Common myeloid progenitor, CD34-positive (primary cell): ENCODE measurements around the gene MANF.

Experiments
- CTCF ChIA-PET: fragments of 350-600 bp; sonication (Branson Sonifier 250); formaldehyde crosslinking; loops from one replicate; lab custom pipeline; 2021; ENCODE audit warnings: antibody characterized with exemption; lab: Charles Lee
- POLR2A ChIA-PET: fragments of 350-600 bp; sonication (Branson Sonifier 250); formaldehyde crosslinking; loops from one replicate; lab custom pipeline; 2021; ENCODE audit warnings: antibody characterized with exemption; lab: Charles Lee
- DNase-seq, 3 donors: peaks; one replicate each; pipeline versions ENCODE4 v3.0.0 to v3.0.0-alpha.2; 2013
- H3K27ac ChIP-seq, 2 experiments: 1 replicate in 1 of 2; 2 replicates in 1 of 2; pipeline ENCODE4 v1.7.0; 2013; ENCODE audit warnings: inconsistent platforms in 2 of 2, low read length in 2 of 2, mild to moderate bottlenecking in 2 of 2, low read depth in 1 of 2, moderate library complexity in 1 of 2; ENCODE audit not compliant: severe bottlenecking in 2 of 2, insufficient read depth in 1 of 2, poor library complexity in 1 of 2
- H3K27me3 ChIP-seq, 5 experiments: replicated peaks in 2 of 5; 1 replicate in 3 of 5; 2 replicates in 2 of 5; pipeline versions ENCODE4 v1.6.1 to v1.7.0; 2013; ENCODE audit warnings: low read length in 4 of 5, mild to moderate bottlenecking in 2 of 5, moderate library complexity in 2 of 5, inconsistent platforms in 1 of 5; ENCODE audit not compliant: insufficient read depth in 5 of 5, control insufficient read depth in 4 of 5
- H3K36me3 ChIP-seq, 4 experiments: 1 replicate in 2 of 4; 2 replicates in 2 of 4; pipeline versions ENCODE4 v1.6.1 to v1.7.0; 2013; ENCODE audit warnings: low read length in 3 of 4, control low read depth in 1 of 4, mild to moderate bottlenecking in 1 of 4; ENCODE audit not compliant: control insufficient read depth in 4 of 4, insufficient read depth in 4 of 4
- H3K4me1 ChIP-seq, 4 experiments: 1 replicate in 3 of 4; 2 replicates in 1 of 4; pipeline versions ENCODE4 v1.6.1 to v1.7.1; 2013; ENCODE audit warnings: low read length in 3 of 4, mild to moderate bottlenecking in 3 of 4, control low read depth in 1 of 4, inconsistent platforms in 1 of 4, moderate library complexity in 1 of 4; ENCODE audit not compliant: control insufficient read depth in 4 of 4, insufficient read depth in 4 of 4; ENCODE audit errors: control extremely low read depth in 1 of 4
- H3K4me3 ChIP-seq, 7 experiments: 1 replicate in 4 of 7; 2 replicates in 3 of 7; pipeline versions ENCODE4 v1.5.1 to v1.7.0; 2013; ENCODE audit warnings: mild to moderate bottlenecking in 7 of 7, low read length in 6 of 7, moderate library complexity in 6 of 7, inconsistent platforms in 2 of 7, low read depth in 2 of 7, control low read depth in 1 of 7; ENCODE audit not compliant: insufficient read depth in 4 of 7, control insufficient read depth in 1 of 7; ENCODE audit errors: extremely low read depth in 1 of 7
- H3K9me3 ChIP-seq, 5 experiments: 1 replicate in 4 of 5; 2 replicates in 1 of 5; pipeline versions ENCODE4 v1.6.1 to v1.7.1; 2013; ENCODE audit warnings: low read length in 4 of 5, mild to moderate bottlenecking in 2 of 5, inconsistent platforms in 1 of 5, low read depth in 1 of 5, moderate library complexity in 1 of 5; ENCODE audit not compliant: control insufficient read depth in 4 of 5, insufficient read depth in 2 of 5; ENCODE audit errors: control extremely low read depth in 1 of 5
- WGBS: methylation state at CpG from one replicate; pipeline ENCODE4 v1.1.5; 2013; ENCODE audit not compliant: insufficient coverage; 5-methylcytosine and 5-hydroxymethylcytosine counted together

Gene MANF

DNA sequence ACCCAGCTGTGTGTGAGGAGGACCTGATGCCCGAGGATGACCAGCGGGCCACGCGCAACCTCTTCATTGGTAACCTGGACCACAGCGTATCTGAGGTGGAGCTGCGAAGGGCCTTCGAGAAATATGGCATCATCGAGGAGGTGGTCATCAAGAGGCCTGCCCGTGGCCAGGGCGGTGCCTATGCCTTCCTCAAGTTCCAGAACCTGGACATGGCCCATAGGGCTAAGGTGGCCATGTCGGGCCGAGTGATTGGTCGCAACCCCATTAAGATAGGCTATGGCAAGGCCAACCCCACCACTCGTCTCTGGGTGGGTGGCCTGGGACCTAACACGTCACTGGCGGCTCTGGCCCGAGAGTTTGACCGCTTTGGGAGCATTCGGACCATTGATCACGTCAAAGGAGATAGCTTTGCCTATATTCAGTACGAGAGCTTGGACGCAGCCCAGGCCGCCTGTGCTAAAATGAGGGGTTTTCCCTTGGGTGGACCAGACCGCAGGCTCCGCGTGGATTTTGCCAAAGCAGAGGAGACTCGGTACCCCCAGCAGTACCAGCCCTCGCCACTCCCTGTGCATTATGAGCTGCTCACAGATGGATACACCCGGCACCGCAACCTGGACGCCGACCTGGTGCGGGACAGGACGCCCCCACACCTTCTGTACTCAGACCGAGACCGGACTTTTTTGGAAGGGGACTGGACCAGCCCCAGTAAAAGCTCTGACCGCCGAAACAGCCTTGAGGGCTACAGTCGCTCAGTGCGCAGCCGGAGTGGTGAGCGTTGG lies 7.5 kb downstream of the MANF start:
- no peak for DNase-seq
- Histone ChIP-seq H3K9me3 (no peaks in the 10 kb centered on the region), H3K4me1 (peaks cover 6 to 69% (median 57%) of the 10 kb centered on the region in 4 experiments), H3K27ac (peak overlapping the region in 1 of 2 experiments; percentile 78), H3K36me3 (peaks cover 19 to 81% (median 59%) of the 10 kb centered on the region in 4 experiments), H3K27me3 (no peaks in the 10 kb centered on the region), H3K4me3 (peak overlapping the region in 6 of 7 experiments; percentile 19 to 82 (median 76))
- CTCF ChIA-PET = interaction anchor here (0.8 to 3.0 kb wide), 3 partner anchors 9 to 14 kb away, joined by 3 to 10 read pairs (median 6); no protein-coding TSS in a partner anchor
- WGBS = 98% methylated on average over 42 of the region's 42 CpGs
- POLR2A ChIA-PET = interaction anchor here (0.5 to 0.6 kb wide), 2 partner anchors 111 to 429 kb away, joined by 3 read pairs; no protein-coding TSS in a partner anchor

DNA sequence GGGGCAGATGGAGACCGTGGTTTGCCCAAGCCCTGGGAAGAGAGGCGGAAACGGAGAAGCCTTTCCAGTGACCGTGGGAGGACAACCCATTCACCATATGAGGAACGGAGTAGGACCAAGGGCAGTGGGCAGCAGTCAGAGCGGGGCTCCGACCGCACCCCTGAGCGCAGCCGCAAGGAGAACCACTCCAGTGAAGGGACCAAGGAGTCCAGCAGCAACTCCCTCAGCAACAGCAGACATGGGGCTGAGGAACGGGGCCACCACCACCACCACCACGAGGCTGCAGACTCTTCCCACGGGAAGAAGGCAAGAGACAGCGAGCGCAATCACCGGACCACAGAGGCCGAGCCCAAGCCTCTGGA lies 8.0 kb downstream of the MANF start:
- Histone ChIP-seq H3K27me3 (no peaks in the 10 kb centered on the region), H3K4me1 (peaks cover 6 to 63% (median 54%) of the 10 kb centered on the region in 4 experiments), H3K27ac (no peak overlapping the region), H3K4me3 (no peak overlapping the region), H3K9me3 (no peaks in the 10 kb centered on the region), H3K36me3 (peaks cover 17 to 77% (median 57%) of the 10 kb centered on the region in 4 experiments)
- no peak for DNase-seq
- WGBS = 98% methylated on average over 17 of the region's 17 CpGs
- ChIA-PET CTCF (interaction anchor here (2.0 to 3.0 kb wide), 2 partner anchors 12 to 14 kb away, joined by 6 to 10 read pairs; no protein-coding TSS in a partner anchor), POLR2A (interaction anchor here (0.5 to 0.7 kb wide), 3 partner anchors 111 to 1462 kb away, joined by 3 read pairs; no protein-coding TSS in a partner anchor)

DNA sequence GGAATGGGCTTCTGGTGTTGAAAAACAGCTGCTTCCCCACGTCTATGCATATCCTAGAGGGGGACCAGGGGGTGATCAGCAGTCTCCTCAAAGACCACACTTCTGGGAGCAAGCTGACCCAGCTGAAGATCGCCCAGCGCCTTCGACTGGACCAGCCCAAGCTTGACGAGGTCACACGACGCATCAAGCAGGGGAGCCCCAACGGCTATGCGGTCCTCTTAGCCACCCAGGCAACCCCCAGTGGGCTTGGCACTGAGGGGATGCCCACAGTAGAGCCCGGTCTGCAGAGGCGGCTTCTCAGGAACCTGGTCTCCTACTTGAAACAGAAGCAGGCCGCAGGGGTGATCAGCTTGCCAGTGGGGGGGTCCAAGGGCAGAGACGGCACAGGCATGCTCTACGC lies 8.5 kb downstream of the MANF start:
- CTCF ChIA-PET = interaction anchor here (1.0 to 3.0 kb wide), 3 partner anchors 11 to 777 kb away, joined by 3 to 10 read pairs (median 6); partner anchors contain the start of gene MAPKAPK3
- H3K27ac ChIP-seq = no peak overlapping the region
- peaks cover 15 to 76% (median 56%) of the 10 kb centered on the region in 4 experiments for H3K36me3 ChIP-seq
- 90% methylated on average over 12 of the region's 14 CpGs for WGBS
- no peaks in the 10 kb centered on the region for H3K27me3 ChIP-seq
- H3K4me3 ChIP-seq = no peak overlapping the region
- DNase-seq = no peak
- no peaks in the 10 kb centered on the region for H3K9me3 ChIP-seq
- POLR2A ChIA-PET = interaction anchor here (0.5 to 0.7 kb wide), 2 partner anchors 110 to 1462 kb away, joined by 3 read pairs; no protein-coding TSS in a partner anchor
- peaks cover 6 to 59% (median 52%) of the 10 kb centered on the region in 4 experiments for H3K4me1 ChIP-seq

GRCh38 chr3:51394541-51394940 lies 9.4 kb downstream of the MANF start:
- H3K9me3 ChIP-seq = no peaks in the 10 kb centered on the region
- POLR2A ChIA-PET = no interaction called here
- peaks cover 6 to 53% (median 47%) of the 10 kb centered on the region in 4 experiments for H3K4me1 ChIP-seq
- no peak overlapping the region for H3K4me3 ChIP-seq
- H3K27ac ChIP-seq = no peak overlapping the region
- DNase-seq = no peak
- CTCF ChIA-PET = interaction anchor here (0.8 to 3.0 kb wide), 3 partner anchors 12 to 778 kb away, joined by 3 to 10 read pairs (median 3); partner anchors contain the start of gene MAPKAPK3
- peaks cover 14 to 80% (median 57%) of the 10 kb centered on the region in 4 experiments for H3K36me3 ChIP-seq
- no peaks in the 10 kb centered on the region for H3K27me3 ChIP-seq
- WGBS = 96% methylated on average over 5 of the region's 5 CpGs

DNA sequence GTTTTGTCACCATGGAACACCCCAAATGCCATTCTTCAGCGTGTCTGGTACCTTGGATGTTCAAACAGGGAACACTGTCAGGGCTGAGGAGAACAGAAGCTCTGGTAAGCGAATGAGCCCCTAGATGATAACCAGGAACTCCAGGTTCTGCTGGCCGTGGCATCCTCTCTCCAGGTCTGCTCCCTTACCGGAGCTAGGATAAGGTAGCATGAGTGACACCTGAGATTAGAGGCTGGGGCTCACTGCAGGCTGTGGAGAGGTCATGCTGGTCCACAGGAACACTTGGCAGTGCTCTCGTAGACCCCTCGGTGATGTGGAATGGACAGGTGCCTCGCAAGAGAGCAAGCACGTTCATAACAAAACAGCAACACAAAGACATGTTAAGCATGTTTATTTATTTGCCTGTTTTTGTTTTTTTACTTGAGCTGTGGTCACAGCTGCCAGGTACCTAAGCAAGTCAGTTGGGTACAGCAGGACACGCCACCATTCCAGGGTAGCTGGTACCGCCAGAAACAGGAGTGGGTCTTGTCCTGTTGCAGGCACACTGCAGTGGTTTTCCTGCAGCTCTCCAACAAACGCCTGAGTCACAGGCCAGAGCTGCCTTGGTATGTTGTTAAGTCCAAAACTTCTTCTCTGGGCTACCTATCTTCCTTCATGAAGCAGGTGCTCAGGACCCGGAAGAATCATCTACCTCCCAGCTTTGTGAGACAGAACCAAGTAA lies 10.6 kb downstream of the MANF start:
- WGBS = 65% methylated on average over 5 of the region's 12 CpGs
- CTCF ChIA-PET = interaction anchor here (0.7 to 0.8 kb wide), 3 partner anchors 17 to 287 kb away, joined by 3 read pairs; no protein-coding TSS in a partner anchor
- H3K9me3 ChIP-seq = no peaks in the 10 kb centered on the region

DNA sequence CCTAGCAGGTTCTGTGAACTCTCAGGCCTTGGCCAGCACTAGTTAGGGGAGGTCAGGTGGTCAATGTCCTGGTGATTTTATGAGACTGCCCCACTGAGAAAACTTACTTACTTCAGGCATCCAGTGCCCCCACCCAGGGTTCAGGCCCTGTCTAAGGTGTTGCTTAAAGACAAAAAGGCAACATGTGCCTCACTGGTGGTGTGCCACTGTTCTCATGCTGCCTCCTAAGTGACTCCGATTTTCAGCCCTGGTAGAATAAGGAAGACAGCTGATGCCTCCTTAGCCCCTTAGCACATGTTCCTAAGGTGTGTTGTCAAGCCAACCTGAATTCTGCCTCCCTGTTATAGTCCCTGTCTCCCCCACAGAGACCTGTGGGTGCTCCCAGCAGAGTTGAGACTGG lies 11.3 kb downstream of the MANF start:
- Histone ChIP-seq H3K36me3 (peaks cover 14 to 86% (median 67%) of the 10 kb centered on the region in 4 experiments), H3K27me3 (no peaks in the 10 kb centered on the region), H3K9me3 (no peaks in the 10 kb centered on the region), H3K27ac (peak overlapping the region; percentile 13 to 62), H3K4me3 (no peak overlapping the region), H3K4me1 (peaks cover 0 to 48% (median 35%) of the 10 kb centered on the region in 4 experiments)
- CTCF ChIA-PET = interaction anchor here (1.4 kb wide), 1 partner anchor 32 kb away, joined by 3 read pairs; no protein-coding TSS in a partner anchor
- no peak for DNase-seq
- POLR2A ChIA-PET = no interaction called here
- no CpG with 5 or more reads among the region's 1 CpG for WGBS

More for the DNA sequence above, 10.6 kb downstream of the MANF start:
- H3K4me3 ChIP-seq = no peak overlapping the region
- H3K36me3 ChIP-seq = peaks cover 14 to 81% (median 62%) of the 10 kb centered on the region in 4 experiments
- no peaks in the 10 kb centered on the region for H3K27me3 ChIP-seq
- H3K4me1 ChIP-seq = peaks cover 0 to 45% (median 37%) of the 10 kb centered on the region in 4 experiments
- no peak for DNase-seq
- peak overlapping the region; percentile 13 to 62 for H3K27ac ChIP-seq
- POLR2A ChIA-PET = no interaction called here
